ENCODE measurements around the gene MAN2A2.
A peak's percentile ranks its signal among the peaks of the same experiment; 100 is the strongest.
"Not testable (repeated sequence)": the region's sequence is repeated elsewhere in the genome, so short reads cannot be mapped to it uniquely, and the experiment has no call there.

The MAN2A2 gene

DNA sequence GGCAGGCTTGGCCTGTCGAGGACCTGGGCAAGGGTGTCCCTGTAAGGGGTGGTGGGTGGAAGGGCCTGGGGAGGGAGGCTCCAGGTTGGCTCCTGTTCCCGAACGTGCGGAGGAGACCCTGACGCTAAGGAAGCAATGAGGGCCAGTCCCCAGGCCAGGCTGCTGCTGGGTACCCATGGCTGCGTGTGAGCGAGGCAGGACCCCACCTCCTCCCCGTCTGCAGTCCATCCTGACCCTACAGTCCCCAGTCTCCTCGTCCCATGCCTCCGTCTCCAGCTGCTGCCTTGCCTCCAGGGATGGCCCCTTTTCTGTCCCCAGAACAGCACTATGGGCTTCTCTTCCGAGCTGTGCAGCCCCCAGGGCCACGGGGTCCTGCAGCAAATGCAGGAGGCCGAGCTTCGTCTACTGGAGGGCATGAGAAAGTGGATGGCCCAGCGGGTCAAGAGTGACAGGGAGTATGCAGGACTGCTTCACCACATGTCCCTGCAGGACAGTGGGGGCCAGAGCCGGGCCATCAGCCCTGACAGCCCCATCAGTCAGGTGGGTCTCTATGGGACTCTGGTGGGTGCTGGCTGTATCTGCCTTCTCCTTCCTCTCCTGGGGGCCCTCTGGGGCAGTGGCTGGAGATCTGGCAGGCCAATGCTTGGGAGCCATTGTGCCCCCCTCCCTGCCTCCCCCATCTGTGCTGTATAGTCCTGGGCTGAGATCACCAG, 18.2 kb upstream of the MAN2A2 start:
- DNase-seq (ENCODE audit: low read depth): no peak

DNA sequence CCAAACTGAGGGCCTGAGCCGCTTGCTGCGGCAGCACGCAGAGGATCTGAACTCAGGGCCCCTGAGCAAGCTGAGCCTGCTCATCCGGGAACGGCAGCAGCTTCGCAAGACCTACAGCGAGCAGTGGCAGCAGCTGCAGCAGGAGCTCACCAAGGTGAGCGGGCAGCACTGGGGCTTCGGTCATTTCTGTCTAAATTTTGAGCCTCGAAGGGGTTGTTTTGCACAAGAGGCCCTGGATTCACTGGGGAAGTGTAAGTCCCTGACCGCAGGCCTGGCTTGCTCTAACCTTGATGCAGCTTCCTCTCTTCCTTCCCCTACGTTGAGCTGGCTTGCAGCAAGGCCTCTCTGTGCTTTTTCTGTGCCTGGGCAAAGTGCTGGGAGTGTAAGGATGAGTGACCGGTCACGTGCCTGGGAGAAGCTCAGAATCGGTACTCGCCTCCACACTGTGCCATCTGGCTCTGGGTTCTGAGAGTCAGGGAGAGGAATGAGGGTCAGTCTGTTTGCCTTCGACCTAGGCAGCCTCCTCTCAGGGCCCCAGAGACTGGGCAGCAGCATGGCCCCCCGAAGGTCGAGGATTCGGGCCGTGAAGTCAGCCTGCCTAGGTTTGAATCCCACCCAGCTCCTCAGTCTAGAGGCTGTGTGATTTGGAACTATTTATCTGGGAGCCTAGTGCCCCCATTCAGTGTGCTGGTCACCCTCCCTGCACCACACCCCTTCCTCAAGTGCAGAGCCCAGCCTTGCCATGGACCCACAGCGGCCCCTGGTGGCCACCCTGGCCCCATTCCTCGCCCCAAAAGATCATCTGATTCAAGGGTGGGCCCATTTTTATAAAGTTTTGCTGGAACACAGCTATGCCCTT, 17.4 kb upstream of the MAN2A2 start:
- peak; percentile 52 for DNase-seq (ENCODE audit: low read depth)

DNA sequence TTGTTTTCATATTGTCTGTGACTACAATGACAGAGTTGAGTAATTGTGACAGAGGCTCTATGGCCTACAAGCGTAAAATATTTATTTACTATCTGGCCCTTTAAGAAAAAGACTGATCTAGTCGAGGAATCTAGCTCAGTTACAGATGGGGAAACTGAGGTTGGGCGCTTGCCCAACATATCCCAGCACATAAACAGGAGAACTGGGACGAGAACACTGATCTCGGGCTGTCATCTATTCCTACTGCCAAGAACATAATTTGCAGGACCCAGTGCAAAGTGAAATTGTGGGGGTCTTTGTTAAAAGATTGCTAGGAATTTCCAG, 16.8 kb upstream of the MAN2A2 start:
- no peak for DNase-seq (ENCODE audit: low read depth)

DNA sequence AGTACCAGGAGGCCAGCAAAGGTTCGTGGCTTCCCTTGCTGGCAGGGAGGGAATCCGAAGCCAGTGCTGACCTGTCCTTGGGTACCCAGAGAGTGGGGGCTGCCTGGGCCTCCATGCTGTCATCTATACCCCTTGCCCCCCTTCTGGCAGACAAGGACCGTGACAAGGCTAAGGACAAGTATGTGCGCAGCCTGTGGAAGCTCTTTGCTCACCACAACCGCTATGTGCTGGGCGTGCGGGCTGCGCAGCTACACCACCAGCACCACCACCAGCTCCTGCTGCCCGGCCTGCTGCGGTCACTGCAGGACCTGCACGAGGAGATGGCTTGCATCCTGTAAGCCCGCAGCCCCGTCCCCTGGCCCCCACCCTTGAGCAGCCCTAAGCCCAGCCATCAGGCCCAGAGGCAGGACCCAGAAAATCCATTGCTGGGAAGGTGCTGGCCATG, 16.0 kb upstream of the MAN2A2 start:
- DNase-seq (ENCODE audit: low read depth): no peak

DNA sequence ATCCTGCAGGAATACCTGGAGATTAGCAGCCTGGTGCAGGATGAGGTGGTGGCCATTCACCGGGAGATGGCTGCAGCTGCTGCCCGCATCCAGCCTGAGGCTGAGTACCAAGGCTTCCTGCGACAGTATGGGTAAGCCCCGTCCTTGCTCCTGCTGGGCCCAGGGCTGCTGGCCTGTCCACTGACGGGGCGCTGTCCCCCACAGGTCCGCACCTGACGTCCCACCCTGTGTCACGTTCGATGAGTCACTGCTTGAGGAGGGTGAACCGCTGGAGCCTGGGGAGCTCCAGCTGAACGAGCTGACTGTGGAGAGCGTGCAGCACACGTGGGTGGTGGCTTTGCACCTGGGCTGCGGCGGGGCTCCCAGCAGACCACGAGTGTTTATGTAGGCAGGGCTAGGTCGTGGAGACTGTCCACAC, 13.8 kb upstream of the MAN2A2 start:
- DNase-seq (ENCODE audit: low read depth): no peak

DNA sequence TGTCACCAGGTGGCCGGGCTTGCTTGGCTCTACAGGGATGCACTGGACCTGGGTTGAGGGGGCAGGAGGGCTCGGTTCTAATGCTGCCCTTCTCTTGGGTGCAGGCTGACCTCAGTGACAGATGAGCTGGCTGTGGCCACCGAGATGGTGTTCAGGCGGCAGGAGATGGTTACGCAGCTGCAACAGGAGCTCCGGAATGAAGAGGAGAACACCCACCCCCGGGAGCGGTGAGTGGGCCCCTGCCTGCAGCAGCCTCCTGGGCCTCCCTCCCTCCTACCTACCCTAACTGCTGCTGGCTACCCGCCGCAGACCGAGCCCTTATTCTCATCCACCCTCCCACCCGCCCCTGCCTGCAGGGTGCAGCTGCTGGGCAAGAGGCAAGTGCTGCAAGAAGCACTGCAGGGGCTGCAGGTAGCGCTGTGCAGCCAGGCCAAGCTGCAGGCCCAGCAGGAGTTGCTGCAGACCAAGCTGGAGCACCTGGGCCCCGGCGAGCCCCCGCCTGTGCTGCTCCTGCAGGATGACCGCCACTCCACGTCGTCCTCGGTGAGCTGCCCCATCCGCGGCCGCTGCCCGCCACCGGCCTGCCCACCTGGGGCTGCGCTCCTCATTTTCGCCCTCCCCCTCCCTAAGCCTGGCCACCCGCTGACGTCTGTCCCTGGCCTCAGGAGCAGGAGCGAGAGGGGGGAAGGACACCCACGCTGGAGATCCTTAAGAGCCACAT, 13.2 kb upstream of the MAN2A2 start:
- no peak for DNase-seq (ENCODE audit: low read depth)

DNA sequence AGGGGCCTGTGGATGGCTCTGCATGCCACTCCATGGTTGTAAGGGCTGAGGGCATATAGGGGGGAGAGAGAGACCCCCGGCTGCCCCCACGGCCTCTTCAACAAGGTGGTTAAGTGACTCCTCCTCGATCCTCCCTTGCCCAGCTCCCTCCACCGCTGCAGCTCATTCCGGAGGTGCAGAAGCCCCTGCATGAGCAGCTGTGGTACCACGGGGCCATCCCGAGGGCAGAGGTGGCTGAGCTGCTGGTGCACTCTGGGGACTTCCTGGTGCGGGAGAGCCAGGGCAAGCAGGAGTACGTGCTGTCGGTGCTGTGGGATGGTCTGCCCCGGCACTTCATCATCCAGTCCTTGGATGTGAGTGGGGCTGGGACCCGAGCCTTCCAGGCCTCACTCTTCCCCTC, 12.3 kb upstream of the MAN2A2 start:
- no peak for DNase-seq (ENCODE audit: low read depth)

DNA sequence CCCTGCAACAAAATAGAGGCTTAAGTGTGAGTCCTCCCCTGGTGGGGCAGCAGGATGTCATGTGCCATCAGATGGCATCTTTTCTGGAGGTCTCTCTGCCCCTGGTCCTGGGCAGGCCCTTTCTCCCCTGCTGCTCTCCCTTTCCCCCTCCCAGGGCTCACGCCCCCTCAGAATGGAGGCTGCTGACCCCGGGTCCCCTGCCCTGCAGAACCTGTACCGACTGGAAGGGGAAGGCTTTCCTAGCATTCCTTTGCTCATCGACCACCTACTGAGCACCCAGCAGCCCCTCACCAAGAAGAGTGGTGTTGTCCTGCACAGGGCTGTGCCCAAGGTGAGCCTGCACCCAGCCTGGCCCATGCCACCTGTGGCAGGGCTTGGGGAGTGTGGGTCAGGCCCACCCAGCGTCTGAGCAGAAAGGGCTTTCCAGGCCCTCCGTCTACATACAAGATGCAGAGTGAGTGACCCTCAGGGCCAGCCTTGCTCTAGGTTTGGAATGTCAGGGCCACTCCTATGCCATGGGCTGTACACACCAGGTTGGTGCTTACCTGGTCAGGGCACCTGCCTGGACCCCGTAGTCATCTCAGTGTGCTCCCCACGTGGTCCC, 11.7 kb upstream of the MAN2A2 start:
- no peak for DNase-seq (ENCODE audit: low read depth)

DNA sequence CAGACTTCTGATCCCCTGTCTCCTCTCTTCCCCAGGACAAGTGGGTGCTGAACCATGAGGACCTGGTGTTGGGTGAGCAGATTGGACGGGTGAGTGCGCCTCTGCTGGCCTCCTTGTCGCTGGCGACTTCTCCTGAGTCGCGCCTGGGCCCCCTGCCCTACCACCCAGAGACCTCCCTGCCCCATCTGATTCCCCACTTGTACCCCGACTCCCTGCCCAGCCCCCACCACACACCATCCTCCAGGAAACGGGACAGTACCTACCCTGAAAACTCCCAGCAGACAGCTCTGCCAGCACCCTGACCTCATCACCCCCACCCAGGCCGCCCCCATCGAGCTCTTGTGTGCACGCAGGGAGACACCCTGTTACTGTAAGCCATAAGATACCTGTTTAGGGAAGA, 11.1 kb upstream of the MAN2A2 start:
- DNase-seq (ENCODE audit: low read depth): no peak

DNA sequence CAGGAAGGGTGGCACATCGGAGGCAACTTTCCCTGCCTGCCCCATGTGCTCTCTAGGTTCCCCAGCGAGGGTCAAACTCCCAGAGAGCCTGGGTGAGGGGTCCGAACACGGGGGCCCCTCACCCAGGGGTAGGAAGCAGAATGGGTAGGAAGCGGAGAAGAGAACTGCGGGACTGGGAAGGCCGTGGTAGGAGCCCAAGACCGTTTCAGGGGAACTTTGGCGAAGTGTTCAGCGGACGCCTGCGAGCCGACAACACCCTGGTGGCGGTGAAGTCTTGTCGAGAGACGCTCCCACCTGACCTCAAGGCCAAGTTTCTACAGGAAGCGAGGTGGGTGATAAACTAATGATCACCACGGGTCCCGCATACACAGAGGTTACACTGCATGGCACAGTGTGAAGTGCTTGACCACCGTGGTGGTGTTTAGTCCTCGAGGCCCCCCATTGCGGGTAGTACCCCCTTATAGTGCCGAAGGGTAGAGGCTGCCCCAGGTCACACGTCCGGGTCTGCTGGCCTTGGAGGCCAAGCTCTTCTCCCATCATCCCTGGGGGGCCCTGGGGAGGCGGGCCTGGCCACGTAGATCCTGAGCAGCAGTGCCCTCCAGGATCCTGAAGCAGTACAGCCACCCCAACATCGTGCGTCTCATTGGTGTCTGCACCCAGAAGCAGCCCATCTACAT, 10.5 kb upstream of the MAN2A2 start:
- DNase-seq (ENCODE audit: low read depth): no peak

DNA sequence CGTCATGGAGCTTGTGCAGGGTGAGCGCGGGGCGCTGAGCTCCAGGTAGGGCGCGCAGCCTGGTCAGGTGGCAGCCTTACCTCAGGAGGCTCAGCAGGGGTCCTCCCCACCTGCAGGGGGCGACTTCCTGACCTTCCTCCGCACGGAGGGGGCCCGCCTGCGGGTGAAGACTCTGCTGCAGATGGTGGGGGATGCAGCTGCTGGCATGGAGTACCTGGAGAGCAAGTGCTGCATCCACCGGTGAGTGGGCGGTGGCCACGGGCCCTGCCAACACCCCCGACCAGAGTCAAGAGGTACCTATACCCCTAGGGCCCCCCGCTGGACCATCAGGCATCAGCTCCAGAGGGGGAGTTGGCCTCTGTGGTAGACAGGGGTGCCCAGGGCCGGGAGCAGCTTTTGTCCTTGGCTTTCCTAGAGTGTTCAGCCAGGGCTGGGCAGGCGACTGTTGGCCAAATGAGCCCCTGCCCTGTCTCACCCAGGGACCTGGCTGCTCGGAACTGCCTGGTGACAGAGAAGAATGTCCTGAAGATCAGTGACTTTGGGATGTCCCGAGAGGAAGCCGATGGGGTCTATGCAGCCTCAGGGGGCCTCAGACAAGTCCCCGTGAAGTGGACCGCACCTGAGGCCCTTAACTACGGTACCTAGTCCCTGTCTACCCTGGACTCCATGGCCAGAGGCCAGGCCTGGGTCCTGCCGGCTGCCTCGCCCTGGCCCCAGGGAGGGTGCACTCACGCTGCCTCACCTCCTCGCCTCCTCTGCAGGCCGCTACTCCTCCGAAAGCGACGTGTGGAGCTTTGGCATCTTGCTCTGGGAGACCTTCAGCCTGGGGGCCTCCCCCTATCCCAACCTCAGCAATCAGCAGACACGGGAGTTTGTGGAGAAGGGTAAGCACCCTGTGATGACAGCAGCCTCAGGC, 9.7 kb upstream of the MAN2A2 start:
- no peak for DNase-seq (ENCODE audit: low read depth)

DNA sequence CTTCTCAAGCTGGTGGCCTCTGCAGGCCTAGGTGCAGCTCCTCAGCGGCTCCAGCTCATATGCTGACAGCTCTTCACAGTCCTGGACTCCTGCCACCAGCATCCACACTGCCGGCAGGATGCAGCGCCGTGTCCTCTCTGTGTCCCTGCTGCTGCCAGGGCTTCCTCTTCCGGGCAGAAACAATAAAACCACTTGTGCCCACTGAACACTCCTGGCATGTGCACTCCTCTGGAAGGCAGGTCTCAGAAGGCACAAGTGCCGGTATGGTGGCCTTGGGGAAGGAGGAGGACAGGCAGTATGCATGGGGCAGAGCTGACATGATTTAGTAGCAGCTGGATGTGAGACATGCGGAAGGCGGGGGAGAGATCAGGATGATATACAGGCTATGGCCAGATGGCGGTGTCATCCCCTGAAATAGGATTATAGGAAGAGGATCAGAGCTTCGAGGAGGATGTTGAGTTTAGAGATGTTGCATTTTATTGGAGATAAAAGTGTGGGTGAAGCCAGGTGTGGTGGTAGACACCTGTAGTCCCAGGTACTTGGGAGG, 7.5 kb upstream of the MAN2A2 start:
- DNase-seq (ENCODE audit: low read depth): peak; percentile 6

DNA sequence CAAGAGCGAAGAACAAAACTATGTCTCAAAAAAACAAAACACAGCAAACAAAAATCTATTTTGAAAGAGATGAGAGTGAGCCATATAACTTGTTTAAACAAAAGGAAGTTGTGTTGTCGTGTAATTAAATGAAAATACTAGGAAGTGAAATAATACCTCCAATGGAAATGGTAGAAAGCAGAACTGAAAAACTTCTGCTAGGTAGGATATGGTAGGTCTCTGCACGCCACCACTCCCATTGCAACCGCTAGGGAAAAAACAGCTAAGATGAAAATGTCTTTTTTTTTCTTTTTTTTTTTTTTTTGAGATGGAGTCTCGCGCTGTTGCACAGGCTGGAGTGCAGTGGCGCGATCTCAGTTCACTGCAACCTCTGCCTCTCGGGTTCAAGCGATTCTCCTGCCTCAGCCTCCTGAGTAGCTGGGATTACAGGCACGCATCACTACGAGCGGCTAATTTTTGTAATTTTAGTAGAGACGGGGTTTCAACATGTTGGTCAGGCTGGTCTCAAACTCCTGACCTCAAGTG, 5.9 kb upstream of the MAN2A2 start:
- DNase-seq (ENCODE audit: low read depth): not testable (repeated sequence)

DNA sequence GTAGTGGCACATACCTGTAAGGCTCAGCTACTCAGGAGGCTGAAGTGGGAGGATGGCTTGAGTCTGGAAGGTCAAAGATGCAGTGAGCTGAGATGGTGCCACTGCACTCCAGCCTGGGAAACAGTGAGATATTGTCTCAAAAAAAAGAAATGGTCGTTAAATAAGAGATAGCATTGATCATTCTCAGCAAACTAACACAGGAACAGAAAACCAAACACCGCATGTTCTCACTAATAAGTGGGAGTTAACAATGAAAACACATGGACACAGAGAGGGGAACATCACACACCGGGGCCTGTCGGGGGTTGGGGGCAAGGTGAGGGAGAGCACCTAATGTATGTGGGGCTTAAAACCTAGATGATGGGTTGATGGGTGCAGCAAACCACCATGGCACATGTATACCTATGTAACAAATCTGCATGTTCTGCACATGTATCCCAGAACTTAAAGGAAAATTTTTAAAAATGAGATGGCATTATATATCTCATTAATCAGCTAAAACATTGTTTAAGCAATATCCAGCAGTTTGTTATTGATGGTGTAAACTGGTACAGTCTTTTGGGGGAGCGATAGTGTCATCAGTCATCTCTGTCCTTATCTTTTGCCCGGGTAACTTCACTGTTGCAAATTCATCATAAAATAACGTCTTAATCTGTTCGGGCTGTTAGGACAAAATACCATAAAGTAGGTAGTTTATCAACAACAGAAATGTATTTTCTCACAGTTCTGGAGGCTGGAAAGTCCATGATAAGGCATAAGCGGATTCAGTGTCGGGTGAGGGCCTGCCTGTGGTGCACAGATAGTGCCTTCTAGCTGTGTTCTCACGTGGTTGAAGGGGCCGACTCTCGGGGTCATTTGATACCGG, 1.7 kb upstream of the MAN2A2 start:
- DNase-seq (ENCODE audit: low read depth): no peak

DNA sequence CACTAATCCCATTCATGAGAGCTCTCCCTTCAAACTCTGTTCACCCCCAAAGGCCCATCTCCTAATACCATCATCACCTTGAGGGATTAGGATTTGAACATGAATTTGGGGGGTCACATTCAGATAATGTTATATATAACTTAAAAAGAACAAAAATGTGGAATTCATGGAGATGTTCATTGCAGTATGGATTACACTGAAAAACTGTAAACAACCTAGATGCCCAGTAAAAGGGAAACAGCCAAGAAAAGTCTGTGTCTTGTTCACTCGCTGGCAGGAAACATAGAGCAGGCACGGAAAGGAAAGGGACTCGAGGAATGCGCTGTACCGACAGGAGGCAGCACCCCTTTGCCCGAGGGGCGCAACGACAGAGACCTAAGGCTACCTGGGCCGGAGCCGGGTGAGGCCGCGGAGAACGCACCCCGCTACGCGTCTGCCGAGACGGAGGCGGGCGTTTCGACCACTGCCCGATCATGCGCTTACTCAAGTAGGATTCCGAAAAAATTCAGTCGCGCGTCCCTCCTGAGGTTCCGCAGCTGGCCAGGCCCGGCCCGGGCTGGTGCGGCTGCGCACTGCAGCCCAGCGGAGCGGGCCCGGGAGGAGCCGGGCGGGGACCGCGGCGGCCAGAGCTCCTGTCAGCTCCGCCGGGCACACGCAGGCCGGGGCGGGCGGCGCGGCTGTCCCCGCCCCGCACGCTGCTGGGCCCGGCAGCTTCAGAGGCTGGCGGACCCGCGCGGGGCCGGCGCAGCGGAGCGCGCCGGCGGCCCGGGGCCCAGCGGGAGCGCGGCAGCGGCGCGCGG, 862 bp upstream of the MAN2A2 start:
- DNase-seq (ENCODE audit: low read depth): peak; percentile 76

DNA sequence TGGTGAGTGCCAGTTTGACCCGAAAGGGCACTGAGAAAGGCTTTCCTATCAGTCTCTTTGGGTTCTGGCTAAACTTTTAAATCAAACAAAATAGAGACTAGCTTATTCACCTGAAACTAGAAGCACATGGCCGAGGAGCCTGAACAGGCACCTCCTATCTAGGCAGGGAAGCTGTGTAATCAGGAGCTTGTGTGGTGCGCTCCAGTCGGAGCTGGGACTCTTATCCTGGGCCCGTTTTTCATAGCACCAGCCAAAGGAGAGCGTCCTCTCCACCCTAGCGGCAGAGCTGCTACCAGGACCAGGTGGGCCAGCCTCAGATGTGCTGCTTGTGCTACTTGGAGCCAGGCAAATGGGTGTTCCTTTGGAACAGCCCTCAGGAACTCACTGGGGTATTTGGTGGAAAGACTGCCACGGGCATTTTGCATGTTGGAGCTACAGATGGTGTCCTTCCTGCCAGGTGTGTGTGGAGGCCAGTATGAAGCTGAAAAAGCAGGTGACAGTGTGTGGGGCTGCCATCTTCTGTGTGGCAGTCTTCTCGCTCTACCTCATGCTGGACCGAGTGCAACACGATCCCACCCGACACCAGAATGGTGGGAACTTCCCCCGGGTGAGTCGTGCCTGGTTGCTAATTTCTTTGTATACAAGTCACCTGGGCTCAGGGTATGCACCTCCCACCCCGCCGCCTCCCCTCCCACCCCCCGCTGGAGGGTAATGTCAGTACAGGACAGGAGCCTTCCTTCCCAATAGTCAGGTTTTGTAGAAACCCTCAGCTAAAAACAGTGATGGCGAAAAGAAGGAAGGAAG, 833 bp downstream of the MAN2A2 start:
- no peak for DNase-seq (ENCODE audit: low read depth)

DNA sequence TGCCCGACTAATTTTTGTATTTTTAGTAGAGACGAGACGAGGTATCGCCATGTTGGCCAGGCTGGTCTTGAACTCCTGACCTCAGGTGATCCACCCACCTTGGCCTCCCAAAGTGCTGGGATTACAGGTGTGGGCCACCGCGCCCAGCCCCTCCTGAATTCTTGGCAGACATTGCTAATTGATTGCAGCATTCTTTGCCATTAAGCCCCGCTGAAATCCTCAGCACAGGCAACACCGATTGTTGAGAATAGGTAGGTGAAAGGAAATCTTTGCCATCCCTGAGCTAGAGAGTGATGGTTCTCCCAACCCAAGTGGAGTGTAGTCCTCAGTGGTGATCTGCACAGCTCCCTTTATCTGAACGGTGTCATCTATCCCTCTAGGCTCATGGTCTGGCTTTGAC, 1.6 kb downstream of the MAN2A2 start:
- DNase-seq (ENCODE audit: low read depth): no peak

Data from iris pigment epithelial cell (primary cell).